ENCODE results near the gene CDH12. TPM values are rescaled to one million over a fixed set of nuclear protein-coding genes. Genes with fewer than 3 reads are reported as not detected.

CDH12 gene
- total RNA-seq, 4 donors from 2014 or later = not detected

- Histone ChIP-seq H3K36me3 (no peaks in the 10 kb centered on the region), H3K4me3 (no peak overlapping the region), H3K27ac (no peak overlapping the region), H3K4me1 (no peaks in the 10 kb centered on the region), H3K9me3 (no peaks in the 10 kb centered on the region), H3K27me3 (no peaks in the 10 kb centered on the region)
- ATAC-seq (no peak), DNase-seq (no peak)
- intact Hi-C loops (cut with DNase I; ENCODE audit: low total_unique reads) (no loop called here), in situ Hi-C loops (cut with MboI; ENCODE audit: low sequenced_read_pairs in 4 of 4) (no loop called here)
- no peak for TF ChIP-seq CTCF (IDR thresholded peaks at IDR 0.05 in 4 of 5, conservative IDR thresholded peaks at IDR 0.05 in 1 of 5)
- no peak for TF ChIP-seq POLR2A (IDR thresholded peaks at IDR 0.05)
Observed at GRCh38 chr5:22699319-22699718, 153.8 kb downstream of the CDH12 start.

GRCh38 chr5:22693121-22693520, 160.0 kb downstream of the CDH12 start:
- Histone ChIP-seq H3K4me3 (no peak overlapping the region), H3K27me3 (no peaks in the 10 kb centered on the region), H3K27ac (no peak overlapping the region), H3K4me1 (no peaks in the 10 kb centered on the region), H3K9me3 (no peaks in the 10 kb centered on the region), H3K36me3 (no peaks in the 10 kb centered on the region)
- no peak for TF ChIP-seq CTCF (IDR thresholded peaks at IDR 0.05 in 4 of 5, conservative IDR thresholded peaks at IDR 0.05 in 1 of 5)
- no peak for TF ChIP-seq POLR2A (IDR thresholded peaks at IDR 0.05)
- ATAC-seq (no peak), DNase-seq (no peak)
- in situ Hi-C loops (cut with MboI; ENCODE audit: low sequenced_read_pairs in 4 of 4) = no loop called here
- intact Hi-C loops (cut with DNase I; ENCODE audit: low total_unique reads) = no loop called here

DNA sequence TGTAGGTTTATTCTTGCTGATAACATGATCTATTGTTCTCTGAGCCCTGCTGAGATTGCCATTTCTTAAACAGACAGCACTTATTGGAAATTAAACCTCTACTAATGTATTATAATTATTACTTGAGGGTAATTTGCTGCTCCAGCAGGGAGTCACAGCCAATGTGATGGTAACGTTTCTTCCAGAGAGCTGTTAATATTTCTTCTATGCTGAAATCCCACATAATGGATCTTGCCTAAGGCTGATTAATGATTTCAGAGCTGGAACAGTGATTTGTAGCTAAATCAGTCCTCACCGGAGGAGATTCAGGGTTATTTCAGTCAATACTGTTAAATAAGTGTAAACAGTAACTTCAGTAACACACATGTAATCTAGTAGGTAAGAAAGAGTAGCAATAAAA, 170.1 kb downstream of the CDH12 start:
- in situ Hi-C loops (cut with MboI; ENCODE audit: low sequenced_read_pairs in 4 of 4) (no loop called here), intact Hi-C loops (cut with DNase I; ENCODE audit: low total_unique reads) (no loop called here)
- no peak overlapping the region for H3K4me3 ChIP-seq
- H3K27me3 ChIP-seq = no peaks in the 10 kb centered on the region
- H3K36me3 ChIP-seq = no peaks in the 10 kb centered on the region
- no peaks in the 10 kb centered on the region for H3K4me1 ChIP-seq
- DNase-seq = no peak
- ATAC-seq = no peak
- H3K9me3 ChIP-seq = no peaks in the 10 kb centered on the region
- H3K27ac ChIP-seq = no peak overlapping the region
- TF ChIP-seq POLR2A (IDR thresholded peaks at IDR 0.05) = no peak
- TF ChIP-seq CTCF (IDR thresholded peaks at IDR 0.05 in 4 of 5, conservative IDR thresholded peaks at IDR 0.05 in 1 of 5) = no peak

- Histone ChIP-seq H3K4me1 (no peaks in the 10 kb centered on the region), H3K9me3 (no peaks in the 10 kb centered on the region), H3K27ac (no peak overlapping the region), H3K36me3 (no peaks in the 10 kb centered on the region), H3K27me3 (no peaks in the 10 kb centered on the region), H3K4me3 (no peak overlapping the region)
- DNase-seq (no peak), ATAC-seq (no peak)
- intact Hi-C loops (cut with DNase I; ENCODE audit: low total_unique reads) (no loop called here), in situ Hi-C loops (cut with MboI; ENCODE audit: low sequenced_read_pairs in 4 of 4) (no loop called here)
- no peak for TF ChIP-seq CTCF (IDR thresholded peaks at IDR 0.05 in 4 of 5, conservative IDR thresholded peaks at IDR 0.05 in 1 of 5)
- no peak for TF ChIP-seq POLR2A (IDR thresholded peaks at IDR 0.05)
Observed at GRCh38 chr5:22678886-22679285, 174.3 kb downstream of the CDH12 start.

DNA sequence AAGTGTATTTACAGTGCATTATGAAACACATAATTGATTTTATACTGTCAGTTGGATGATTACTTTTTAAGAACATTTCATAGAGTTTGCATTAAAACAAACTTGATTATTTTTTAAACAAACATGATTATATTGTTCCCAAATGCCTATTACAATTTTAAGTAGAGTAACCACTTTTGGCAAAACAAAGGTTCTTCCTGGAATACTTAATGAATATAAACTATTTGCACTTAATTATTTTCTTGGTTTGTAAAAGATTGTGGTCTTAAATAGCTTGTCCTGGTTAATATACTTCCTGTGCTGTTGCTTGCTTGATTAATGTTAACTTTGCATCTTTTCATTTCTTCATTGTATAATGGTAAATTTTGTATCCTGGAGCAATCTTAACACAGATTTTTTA, 180.0 kb downstream of the CDH12 start:
- TF ChIP-seq CTCF (IDR thresholded peaks at IDR 0.05 in 4 of 5, conservative IDR thresholded peaks at IDR 0.05 in 1 of 5) = no peak
- no peak for TF ChIP-seq POLR2A (IDR thresholded peaks at IDR 0.05)
- no peaks in the 10 kb centered on the region for H3K27me3 ChIP-seq
- no peak overlapping the region for H3K4me3 ChIP-seq
- H3K27ac ChIP-seq = no peak overlapping the region
- DNase-seq (no peak), ATAC-seq (no peak)
- H3K36me3 ChIP-seq = no peaks in the 10 kb centered on the region
- intact Hi-C loops (cut with DNase I; ENCODE audit: low total_unique reads) = no loop called here
- no peaks in the 10 kb centered on the region for H3K9me3 ChIP-seq
- H3K4me1 ChIP-seq = no peaks in the 10 kb centered on the region
- in situ Hi-C loops (cut with MboI; ENCODE audit: low sequenced_read_pairs in 4 of 4) = no loop called here

All from gastrocnemius medialis (tissue), 4 donors.